HG02840 (cell line): Measurements from ENCODE around the gene AANAT.
"Not testable (repeated sequence)": the region's sequence is repeated elsewhere in the genome, so short reads cannot be mapped to it uniquely, and the experiment has no call there.

ENCODE experiments used
- ATAC-seq: cut with Tn5 transposase; IDR thresholded peaks from one replicate; pipeline ENCODE4 v1.9.1; 2021; ENCODE audit warnings: mild to moderate bottlenecking, moderate library complexity, moderate number of reproducible peaks; ENCODE audit not compliant: unreplicated experiment, low FRiP score

Gene AANAT

DNA sequence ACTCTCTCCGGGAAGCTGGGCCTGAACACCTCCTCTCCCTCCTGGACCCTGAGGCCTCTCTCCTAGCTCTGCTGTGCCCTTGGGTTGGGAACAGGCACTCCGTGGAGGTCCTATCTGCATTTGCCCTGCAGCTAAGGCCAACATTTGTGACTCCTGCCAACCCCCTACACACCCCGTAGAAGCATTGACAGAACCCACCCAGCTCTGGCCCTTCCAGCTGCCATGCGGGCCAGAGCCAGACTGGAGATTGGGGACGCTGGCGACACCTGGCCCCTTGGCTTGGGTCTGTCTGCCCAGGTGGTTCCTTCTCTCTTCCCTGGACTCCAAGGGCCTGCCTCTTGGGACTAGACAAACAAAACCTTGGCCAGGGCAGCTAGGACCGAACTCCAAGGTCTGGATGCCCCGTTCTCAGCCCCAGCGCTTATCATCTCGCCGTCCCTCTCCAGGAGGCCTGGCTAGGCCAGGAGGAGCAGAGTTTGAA lies 34.5 kb downstream of the AANAT start:
- no peak for ATAC-seq

GRCh38 chr17:76502341-76503211 lies 35.2 kb downstream of the AANAT start:
- ATAC-seq = no peak

GRCh38 chr17:76504117-76504516 lies 36.7 kb downstream of the AANAT start:
- no peak for ATAC-seq

DNA sequence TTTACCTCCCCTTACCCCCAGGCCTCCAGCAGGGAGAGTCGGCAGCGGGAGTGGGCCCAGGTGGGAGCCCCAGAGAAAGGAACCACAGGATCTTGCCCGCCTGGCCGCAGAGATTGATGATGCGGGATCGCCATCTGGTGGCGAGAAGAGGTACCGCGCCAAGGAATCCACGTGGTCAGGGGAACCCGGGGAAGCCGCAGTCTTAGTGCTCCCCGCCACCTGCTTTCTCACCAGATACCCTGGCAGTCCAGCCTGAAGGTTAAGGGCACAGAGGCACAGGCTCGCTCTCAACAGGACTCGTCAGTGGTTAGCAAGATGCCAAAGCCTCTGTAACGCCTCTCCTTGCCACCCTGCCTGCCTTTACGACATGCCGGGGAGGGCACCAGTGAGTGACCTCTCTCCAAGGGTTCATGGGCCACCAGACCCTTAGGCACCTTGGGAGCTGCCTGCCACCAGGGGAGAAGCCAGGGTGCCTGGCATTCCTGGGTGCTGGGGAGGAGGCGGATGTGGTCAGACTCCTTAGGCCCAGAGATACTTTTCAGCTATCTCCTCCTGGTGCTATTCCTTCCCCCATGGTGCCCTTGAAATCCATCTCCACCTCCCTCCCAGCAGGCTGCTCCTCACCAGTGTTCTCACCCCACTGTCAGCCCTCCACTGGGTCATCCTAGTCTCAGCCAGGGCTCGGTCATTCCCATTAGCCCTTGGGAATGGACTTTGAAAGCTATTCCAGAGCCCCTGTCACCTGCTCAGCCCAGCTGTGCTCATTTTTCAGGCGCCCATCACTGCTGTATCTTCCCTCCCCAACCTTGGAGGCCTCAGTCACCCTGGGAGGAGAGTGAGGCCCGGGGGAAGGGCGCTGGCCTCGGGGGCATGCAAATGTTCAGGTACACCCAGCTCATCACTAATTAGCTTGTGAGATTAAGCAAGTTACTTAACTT lies 39.3 kb downstream of the AANAT start:
- no peak for ATAC-seq

DNA sequence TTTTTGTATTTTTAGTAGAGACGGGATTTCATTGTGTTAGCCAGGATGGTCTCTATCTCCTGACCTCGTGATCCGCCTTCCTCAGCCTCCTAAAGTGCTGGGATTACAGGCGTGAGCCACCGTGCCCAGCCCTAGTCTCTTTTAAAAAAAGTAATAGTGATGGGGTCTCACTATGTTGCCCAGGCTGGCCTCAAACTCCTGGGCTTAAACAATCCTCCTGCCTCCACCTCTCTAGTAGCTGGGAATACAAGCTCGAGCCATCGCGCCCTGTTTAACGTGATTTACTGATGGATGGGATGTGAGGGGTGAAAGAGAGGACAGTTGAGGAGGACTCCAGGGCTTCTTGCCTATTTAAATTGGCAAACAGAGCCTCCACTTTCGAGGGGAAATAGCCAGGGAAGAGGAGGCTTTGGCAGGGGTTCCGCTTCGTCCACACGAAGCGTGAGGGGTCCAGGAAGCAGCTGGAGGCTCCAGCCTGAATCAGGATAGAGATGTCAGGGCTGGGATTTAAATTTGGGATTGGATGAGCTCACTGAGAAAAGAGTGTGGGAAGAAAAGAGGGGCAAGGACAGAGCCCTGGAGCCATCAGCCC lies 41.2 kb downstream of the AANAT start:
- ATAC-seq = not testable (repeated sequence)

- ATAC-seq = no peak
Measured at GRCh38 chr17:76510831-76511244, 43.4 kb downstream of the AANAT start.

DNA sequence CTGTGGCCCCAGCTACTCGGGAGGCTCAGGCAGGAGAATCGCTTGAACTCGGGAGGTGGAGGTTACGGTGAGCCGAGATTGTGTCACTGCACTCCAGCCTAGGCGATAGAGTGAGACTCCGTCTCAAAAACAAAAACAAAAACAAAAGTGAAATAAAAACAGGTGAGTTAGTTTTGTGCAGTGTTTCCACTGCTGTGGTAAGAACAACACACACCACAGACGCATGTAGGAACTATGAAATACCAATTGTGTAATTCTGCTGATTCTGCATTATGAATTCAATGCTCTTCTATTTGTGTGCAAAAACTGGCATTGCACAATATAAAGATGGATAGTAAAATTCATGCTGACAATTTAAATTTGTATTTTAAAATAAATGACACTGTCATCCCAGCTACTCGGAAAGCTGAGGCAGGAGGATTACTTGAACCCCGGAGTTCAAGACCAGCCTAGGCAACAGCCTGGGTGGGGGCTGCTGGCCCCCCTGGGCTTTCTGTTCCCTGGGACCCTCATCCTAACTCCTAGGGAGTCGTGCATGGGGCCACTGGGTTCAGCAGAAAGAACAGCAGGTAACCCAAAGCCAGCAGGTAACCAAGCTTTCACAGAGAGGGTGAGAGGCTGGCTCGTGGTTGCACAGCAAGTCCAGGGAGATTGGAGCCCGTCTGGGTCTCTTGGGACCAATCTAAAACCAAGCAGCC lies 44.4 kb downstream of the AANAT start:
- no peak for ATAC-seq

- no peak for ATAC-seq
Measured at GRCh38 chr17:76512366-76513305, 45.2 kb downstream of the AANAT start.

- ATAC-seq = no peak
Measured at GRCh38 chr17:76513306-76513692, 45.9 kb downstream of the AANAT start.

DNA sequence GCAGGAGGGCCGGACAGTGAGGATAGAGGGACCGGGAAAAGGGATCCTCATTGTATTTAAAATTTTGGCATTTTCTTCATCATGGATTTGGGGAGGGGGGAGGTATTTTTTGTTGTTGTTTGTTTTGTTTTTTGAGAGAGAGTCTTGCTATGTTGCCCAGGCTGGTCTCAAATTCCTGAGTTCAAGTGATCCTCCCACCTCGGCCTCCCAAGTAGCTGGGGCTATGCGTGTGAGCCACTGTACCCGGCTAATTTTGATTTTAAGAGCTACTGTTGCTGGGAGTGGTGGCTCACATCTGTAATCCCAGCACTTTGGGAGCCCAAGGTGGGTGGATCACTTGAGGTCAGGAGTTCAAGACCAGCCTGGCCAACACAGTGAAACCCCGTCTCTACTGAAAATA lies 47.0 kb downstream of the AANAT start:
- ATAC-seq = not testable (repeated sequence)

DNA sequence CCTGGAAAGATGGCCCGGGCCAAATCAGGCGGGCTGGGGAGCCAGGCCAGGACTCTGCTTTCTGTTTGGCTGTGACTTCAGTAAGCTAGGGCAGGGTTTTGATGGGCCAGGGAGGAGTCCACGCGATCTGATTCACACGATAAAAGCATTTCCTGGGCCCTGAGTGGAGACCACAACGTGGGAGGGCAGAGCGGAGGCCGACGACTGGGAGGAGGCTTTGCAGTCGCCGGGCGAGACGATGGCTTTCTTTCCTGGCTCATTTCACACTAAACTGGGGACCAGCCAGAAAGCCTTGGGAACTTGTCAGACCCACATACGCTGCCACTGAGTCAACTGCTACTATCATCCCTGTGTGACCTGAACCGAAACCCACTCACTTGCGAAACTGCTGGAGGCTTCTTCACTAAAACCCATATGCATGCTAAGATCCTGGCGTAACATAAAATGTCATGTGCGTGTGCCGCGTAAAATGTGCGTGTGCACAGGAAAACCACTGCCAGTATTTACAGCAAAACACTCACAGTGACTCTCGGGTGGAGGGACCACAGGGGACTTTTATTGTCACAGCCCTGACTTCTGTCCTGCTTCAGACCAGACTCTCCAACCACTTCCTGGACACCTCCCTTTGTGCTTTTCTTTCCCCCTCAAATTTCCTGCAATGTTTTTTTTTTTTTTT lies 48.0 kb downstream of the AANAT start:
- ATAC-seq = no peak

DNA sequence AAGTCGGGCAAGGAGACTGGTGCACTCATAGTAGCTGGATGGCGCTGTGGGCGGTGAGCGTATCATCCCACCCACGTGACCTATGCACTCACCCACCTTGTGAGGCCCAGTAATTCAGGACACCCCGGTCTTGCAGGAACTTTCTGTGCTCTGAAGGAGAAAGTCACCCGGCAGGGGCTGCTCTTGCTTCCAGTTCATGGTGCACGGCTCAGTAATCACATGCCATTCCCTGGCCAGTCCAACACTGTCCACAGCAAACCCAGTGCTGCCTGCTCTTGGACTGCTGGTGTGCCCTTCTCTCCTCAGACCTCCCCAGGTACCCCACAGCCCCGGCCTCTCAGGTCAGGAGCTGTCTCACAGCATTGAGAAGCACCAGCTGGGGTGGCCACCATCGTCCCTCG lies 50.2 kb downstream of the AANAT start:
- ATAC-seq = no peak

- ATAC-seq = no peak
Measured at GRCh38 chr17:76519048-76519966, 51.9 kb downstream of the AANAT start.
